Left ventricle myocardium inferior (tissue), 1 donor: ENCODE measurements around the gene HSD3B2. TPM values are rescaled to one million over a fixed set of nuclear protein-coding genes. Genes with fewer than 3 reads are reported as not detected.

ENCODE experiments used
- DNase-seq: peaks from one replicate; pipeline ENCODE4 v3.0.0-alpha.2; 2020
- H3K27ac ChIP-seq: fragments of 200-600 bp; replicated peaks from 2 replicates; pipeline ENCODE4 v1.8.0; 2021
- H3K27me3 ChIP-seq: fragments of 200-600 bp; 2 replicates; pipeline ENCODE4 v1.8.0; 2021; ENCODE audit warnings: low read depth
- H3K36me3 ChIP-seq: fragments of 200-600 bp; 2 replicates; pipeline ENCODE4 v1.8.0; 2021
- H3K4me1 ChIP-seq: fragments of 200-600 bp; 2 replicates; pipeline ENCODE4 v1.8.0; 2021
- H3K4me3 ChIP-seq: fragments of 200-600 bp; 2 replicates; pipeline ENCODE4 v1.8.0; 2021; ENCODE audit warnings: mild to moderate bottlenecking, moderate library complexity
- H3K9me3 ChIP-seq: fragments of 200-600 bp; replicated peaks from 2 replicates; pipeline ENCODE4 v1.8.0; 2021
- intact Hi-C: fragments of 100-400 bp; cut with micrococcal nuclease; formaldehyde crosslinking; loops from one replicate; pipeline ENCODE4 v1.11.0; 2022
- total RNA-seq: library from RNA; stranded (reverse); fragmentation: NEBNext Ultra II Directional; extraction: Animal tissue kit (Norgen Biotek cat#: 25700); gene quantifications from one replicate; pipeline ENCODE4 v1.2.1, GENCODE V29; 2021
- TF ChIP-seq, protein P1 (sequence below): fragments of 200-600 bp; IDR thresholded peaks from 2 replicates; pipeline ENCODE4 v1.8.0; 2021; ENCODE audit warnings: antibody characterized with exemption, mild to moderate bottlenecking, borderline replicate concordance
- donor health status: DM: no; HTN: yes; CAD: no; lungs with severe emphysema.

HSD3B2 gene
- total RNA-seq, 1 donor from 2014 or later: not detected

DNA sequence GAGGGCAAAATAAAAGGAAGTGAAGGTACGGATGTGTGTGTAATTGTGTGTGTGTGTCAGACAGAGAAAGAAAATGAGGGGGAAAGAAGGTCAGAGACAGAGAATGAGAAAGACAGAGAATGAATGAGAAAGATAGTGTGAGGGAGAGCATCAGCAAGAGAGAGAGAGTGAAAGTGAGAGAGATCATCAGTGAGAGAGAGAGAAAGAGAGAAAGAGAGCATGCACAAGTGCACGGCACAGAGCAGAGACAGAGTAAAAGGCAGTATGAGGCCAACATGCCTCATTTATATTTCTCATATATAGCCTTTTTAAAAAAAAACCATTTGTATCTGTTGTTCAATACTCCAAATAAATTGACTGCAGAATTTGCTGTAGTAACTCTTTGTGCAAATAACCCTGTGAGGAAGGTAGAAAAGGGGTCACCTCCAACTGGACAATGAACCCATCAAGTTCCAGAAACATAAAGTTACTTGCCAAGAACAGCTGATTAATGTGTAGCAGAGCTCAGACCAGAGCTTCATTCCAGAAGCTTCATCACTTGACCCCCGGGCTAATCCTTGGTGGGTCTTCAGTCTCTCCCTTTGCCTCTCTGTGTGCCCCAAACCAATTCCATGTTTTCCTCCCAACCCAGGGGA, 1.2 kb downstream of the HSD3B2 start:
- no peak overlapping the region for H3K4me3 ChIP-seq
- no peak for DNase-seq
- intact Hi-C loops: no loop called here
- H3K27ac ChIP-seq: no peak overlapping the region
- TF ChIP-seq, protein P1, sequence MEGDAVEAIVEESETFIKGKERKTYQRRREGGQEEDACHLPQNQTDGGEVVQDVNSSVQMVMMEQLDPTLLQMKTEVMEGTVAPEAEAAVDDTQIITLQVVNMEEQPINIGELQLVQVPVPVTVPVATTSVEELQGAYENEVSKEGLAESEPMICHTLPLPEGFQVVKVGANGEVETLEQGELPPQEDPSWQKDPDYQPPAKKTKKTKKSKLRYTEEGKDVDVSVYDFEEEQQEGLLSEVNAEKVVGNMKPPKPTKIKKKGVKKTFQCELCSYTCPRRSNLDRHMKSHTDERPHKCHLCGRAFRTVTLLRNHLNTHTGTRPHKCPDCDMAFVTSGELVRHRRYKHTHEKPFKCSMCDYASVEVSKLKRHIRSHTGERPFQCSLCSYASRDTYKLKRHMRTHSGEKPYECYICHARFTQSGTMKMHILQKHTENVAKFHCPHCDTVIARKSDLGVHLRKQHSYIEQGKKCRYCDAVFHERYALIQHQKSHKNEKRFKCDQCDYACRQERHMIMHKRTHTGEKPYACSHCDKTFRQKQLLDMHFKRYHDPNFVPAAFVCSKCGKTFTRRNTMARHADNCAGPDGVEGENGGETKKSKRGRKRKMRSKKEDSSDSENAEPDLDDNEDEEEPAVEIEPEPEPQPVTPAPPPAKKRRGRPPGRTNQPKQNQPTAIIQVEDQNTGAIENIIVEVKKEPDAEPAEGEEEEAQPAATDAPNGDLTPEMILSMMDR: no peak
- no peaks in the 10 kb centered on the region for H3K27me3 ChIP-seq
- H3K36me3 ChIP-seq: no peaks in the 10 kb centered on the region
- H3K4me1 ChIP-seq: no peaks in the 10 kb centered on the region
- no peaks in the 10 kb centered on the region for H3K9me3 ChIP-seq

GRCh38 chr1:119419109-119419508, 4.2 kb downstream of the HSD3B2 start:
- no peak for DNase-seq
- no peak overlapping the region for H3K4me3 ChIP-seq
- TF ChIP-seq, protein P1: no peak
- H3K9me3 ChIP-seq: no peaks in the 10 kb centered on the region
- H3K27me3 ChIP-seq: no peaks in the 10 kb centered on the region
- intact Hi-C loops: no loop called here
- no peaks in the 10 kb centered on the region for H3K36me3 ChIP-seq
- H3K27ac ChIP-seq: no peak overlapping the region
- H3K4me1 ChIP-seq: no peaks in the 10 kb centered on the region

DNA sequence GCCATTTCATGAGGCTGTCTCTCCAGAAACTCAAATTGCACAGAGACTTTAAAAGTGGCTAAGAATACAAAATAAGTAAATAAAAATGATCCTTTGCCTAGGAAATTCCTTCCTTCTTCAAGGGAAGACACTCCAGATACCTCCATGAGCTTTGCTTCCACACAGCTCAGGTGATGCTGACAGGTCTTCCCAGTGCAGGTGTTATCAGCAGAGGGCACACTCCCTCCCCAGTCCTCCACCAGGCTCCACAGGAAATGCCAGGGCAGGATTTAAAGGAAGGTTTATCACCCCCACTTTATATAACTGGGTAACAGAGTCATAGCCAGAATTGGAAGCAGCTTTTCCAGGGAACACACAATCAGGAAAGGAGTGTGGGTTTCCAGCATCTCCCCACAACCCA, 5.7 kb downstream of the HSD3B2 start:
- TF ChIP-seq, protein P1: no peak
- intact Hi-C loops: no loop called here
- Histone ChIP-seq H3K4me1 (no peaks in the 10 kb centered on the region), H3K9me3 (no peaks in the 10 kb centered on the region), H3K27ac (no peak overlapping the region), H3K36me3 (no peaks in the 10 kb centered on the region), H3K4me3 (no peak overlapping the region), H3K27me3 (no peaks in the 10 kb centered on the region)
- no peak for DNase-seq

DNA sequence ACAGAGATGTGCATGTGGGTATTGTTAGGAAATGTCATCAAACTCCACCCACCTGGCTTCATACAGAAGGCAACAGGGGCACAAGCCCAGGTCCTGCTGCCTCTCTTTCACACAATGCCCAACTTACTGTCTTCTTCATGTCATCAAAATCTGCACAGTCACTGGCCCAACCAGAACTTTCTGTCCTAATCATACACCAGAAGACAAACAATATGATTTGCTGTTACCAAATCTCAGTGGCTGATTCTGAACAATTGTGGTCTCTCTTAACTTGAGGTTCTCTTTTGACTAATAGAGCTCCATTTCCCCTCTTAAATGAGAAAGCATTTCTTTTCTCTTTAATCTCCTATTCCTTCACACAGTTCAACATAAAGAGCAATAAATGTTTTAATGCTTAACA, 7.7 kb downstream of the HSD3B2 start:
- no peak overlapping the region for H3K4me3 ChIP-seq
- TF ChIP-seq, protein P1: no peak
- H3K27me3 ChIP-seq: no peaks in the 10 kb centered on the region
- no peak overlapping the region for H3K27ac ChIP-seq
- no peaks in the 10 kb centered on the region for H3K9me3 ChIP-seq
- no peaks in the 10 kb centered on the region for H3K4me1 ChIP-seq
- DNase-seq: no peak
- H3K36me3 ChIP-seq: no peaks in the 10 kb centered on the region
- intact Hi-C loops: no loop called here

DNA sequence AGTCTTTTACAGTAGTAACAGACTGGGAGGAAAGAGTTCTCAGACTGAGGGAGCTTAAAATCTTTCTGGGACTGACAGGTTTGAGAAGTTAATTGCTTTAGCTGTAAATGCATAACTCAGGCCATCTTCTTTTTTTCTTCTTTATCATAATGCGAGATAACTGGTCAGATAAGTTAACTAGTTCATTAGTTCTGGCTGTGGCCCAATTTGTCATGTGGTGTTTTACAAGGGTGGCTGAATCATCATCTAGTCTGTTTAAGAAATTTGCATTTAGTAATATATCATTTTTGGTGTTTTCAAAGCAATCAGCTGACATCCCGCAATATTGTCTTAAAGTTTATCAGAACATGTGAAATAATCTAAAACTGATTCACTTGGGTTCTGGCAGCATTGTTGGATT, 14.0 kb downstream of the HSD3B2 start:
- Histone ChIP-seq H3K27me3 (no peaks in the 10 kb centered on the region), H3K4me1 (no peaks in the 10 kb centered on the region), H3K36me3 (no peaks in the 10 kb centered on the region), H3K4me3 (no peak overlapping the region), H3K27ac (no peak overlapping the region), H3K9me3 (no peaks in the 10 kb centered on the region)
- intact Hi-C loops: no loop called here
- TF ChIP-seq, protein P1: no peak
- DNase-seq: no peak

DNA sequence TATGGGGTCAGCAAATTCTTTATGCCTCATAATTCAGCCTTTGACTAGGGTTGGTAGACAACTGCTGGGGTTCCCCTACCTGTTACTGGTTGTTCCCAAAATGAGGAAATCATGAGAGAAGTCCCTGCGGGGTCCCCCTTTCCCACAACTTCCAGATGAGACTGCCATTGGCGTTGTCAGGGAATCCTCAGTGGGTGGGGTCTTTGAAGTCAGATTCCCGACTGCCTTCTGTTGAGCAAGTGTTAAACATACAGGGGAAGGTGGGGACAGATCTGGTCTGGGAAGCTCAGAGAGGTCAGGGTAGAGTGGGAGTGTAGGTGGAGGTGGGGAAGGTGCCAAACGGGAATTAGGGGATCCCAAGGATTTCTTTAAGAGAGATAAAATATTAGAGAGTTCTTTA, 14.7 kb downstream of the HSD3B2 start:
- Histone ChIP-seq H3K4me3 (no peak overlapping the region), H3K27me3 (no peaks in the 10 kb centered on the region), H3K27ac (no peak overlapping the region), H3K9me3 (no peaks in the 10 kb centered on the region), H3K36me3 (no peaks in the 10 kb centered on the region), H3K4me1 (no peaks in the 10 kb centered on the region)
- TF ChIP-seq, protein P1: no peak
- intact Hi-C loops: no loop called here
- no peak for DNase-seq
